IMR-90 (cell line): ENCODE data around the gene E2F8. TPM values are rescaled to one million over a fixed set of nuclear protein-coding genes. Genes with fewer than 3 reads are reported as not detected.

ENCODE experiments used
- ATAC-seq: fragments of 200-7000 bp; cut with Tn5 transposase; 2 replicates; pipeline ENCODE4 v1.9.1; 2020; ENCODE audit warnings: low read depth, mild to moderate bottlenecking, moderate library complexity
- BruUV-seq: library from RNA; stranded (reverse); fragments of 400-500 nt; replicated peaks from 2 replicates; lab custom pipeline; 2021; lab: Mats Ljungman, UMichigan
- CTCF ChIA-PET: fragments of 300-600 bp; formaldehyde crosslinking; extraction: SDS; loops from one replicate; lab custom pipeline; 2021; ENCODE audit warnings: antibody characterized with exemption; lab: Yijun Ruan, JAX
- POLR2A ChIA-PET: fragments of 300-600 bp; sonication (Branson Sonifier 250); formaldehyde crosslinking; loops from one replicate; lab custom pipeline; 2022; ENCODE audit warnings: antibody characterized with exemption; ENCODE audit not compliant: unreplicated experiment; lab: Charles Lee
- DNase-seq: peaks from one replicate; pipeline ENCODE4 v3.0.0; 2013
- H2AFZ ChIP-seq: replicated peaks from 2 replicates; pipeline ENCODE3; 2013; ENCODE audit warnings: low read length, mild to moderate bottlenecking; ENCODE audit not compliant: poor library complexity
- H2AK5ac ChIP-seq: 2 replicates; pipeline ENCODE4 v1.6.1; 2013; ENCODE audit warnings: low read depth, low read length, inconsistent platforms
- H2AK9ac ChIP-seq: replicated peaks from 2 replicates; pipeline ENCODE3; 2013; ENCODE audit warnings: mild to moderate bottlenecking, low read depth, low read length, moderate library complexity; ENCODE audit not compliant: poor library complexity
- H2BK120ac ChIP-seq: 2 replicates; pipeline ENCODE4 v1.6.1; 2013; ENCODE audit warnings: low read depth, low read length, inconsistent platforms
- H2BK15ac ChIP-seq: 3 replicates; pipeline ENCODE4 v1.6.1; 2013; ENCODE audit warnings: low read depth, low read length, inconsistent platforms
- H2BK20ac ChIP-seq: 2 replicates; pipeline ENCODE4 v1.6.1; 2013; ENCODE audit warnings: low read depth, mild to moderate bottlenecking, inconsistent platforms, low read length, moderate library complexity
- H2BK5ac ChIP-seq: 2 replicates; pipeline ENCODE4 v1.6.1; 2013; ENCODE audit warnings: mild to moderate bottlenecking, low read depth, low read length, inconsistent platforms; ENCODE audit not compliant: poor library complexity, severe bottlenecking
- H3K14ac ChIP-seq: replicated peaks from 2 replicates; pipeline ENCODE4 v1.6.1; 2013; ENCODE audit warnings: low read depth, low read length, inconsistent platforms
- H3K18ac ChIP-seq: 2 replicates; pipeline ENCODE4 v1.6.1; 2013; ENCODE audit warnings: low read depth, low read length, control low read depth
- H3K23ac ChIP-seq: 2 replicates; pipeline ENCODE4 v1.6.1; 2013; ENCODE audit warnings: low read depth, low read length, inconsistent platforms
- H3K27ac ChIP-seq: 2 replicates; pipeline ENCODE4 v1.5.1; 2013; ENCODE audit warnings: mild to moderate bottlenecking, control low read depth, low read length; ENCODE audit not compliant: insufficient read depth
- H3K27me3 ChIP-seq: 2 replicates; pipeline ENCODE4 v1.6.1; 2013; ENCODE audit warnings: low read length; ENCODE audit not compliant: control insufficient read depth, insufficient read depth
- H3K36me3 ChIP-seq: 2 replicates; pipeline ENCODE4 v1.6.1; 2013; ENCODE audit warnings: low read length, mixed read lengths; ENCODE audit not compliant: control insufficient read depth, insufficient read depth
- H3K4ac ChIP-seq: 2 replicates; pipeline ENCODE4 v1.6.1; 2013; ENCODE audit warnings: low read depth, low read length, inconsistent platforms
- H3K4me1 ChIP-seq: 2 replicates; pipeline ENCODE4 v1.6.1; 2013; ENCODE audit warnings: low read length, mixed read lengths; ENCODE audit not compliant: control insufficient read depth, insufficient read depth
- H3K4me2 ChIP-seq: 2 replicates; pipeline ENCODE4 v1.6.1; 2013; ENCODE audit warnings: low read depth, mild to moderate bottlenecking, control low read depth, low read length, moderate library complexity
- H3K4me3 ChIP-seq: 2 replicates; pipeline ENCODE4 v1.5.1; 2013; ENCODE audit warnings: low read depth, mild to moderate bottlenecking, control low read depth, low read length, moderate library complexity; ENCODE audit not compliant: insufficient read depth
- H3K56ac ChIP-seq: 2 replicates; pipeline ENCODE4 v1.6.1; 2013; ENCODE audit warnings: low read length, inconsistent platforms; ENCODE audit not compliant: insufficient read depth; ENCODE audit errors: extremely low read depth
- H3K79me1 ChIP-seq, 2 experiments: 2 replicates each; pipeline ENCODE4 v1.6.1; 2013; ENCODE audit warnings: low read length in 2 of 2, inconsistent platforms in 1 of 2, low read depth in 1 of 2
- H3K9ac ChIP-seq: 2 replicates; pipeline ENCODE4 v1.6.1; 2013; ENCODE audit warnings: low read depth, low read length, control low read depth
- H3K9me1 ChIP-seq: 2 replicates; pipeline ENCODE4 v1.6.1; 2013; ENCODE audit warnings: low read length, inconsistent platforms; ENCODE audit not compliant: insufficient read depth
- H3K9me3 ChIP-seq: 2 replicates; pipeline ENCODE4 v1.6.1; 2013; ENCODE audit warnings: low read length; ENCODE audit not compliant: control insufficient read depth, insufficient read depth
- H4K20me1 ChIP-seq: 2 replicates; pipeline ENCODE4 v1.6.1; 2013; ENCODE audit warnings: low read length, inconsistent platforms; ENCODE audit not compliant: insufficient read depth
- H4K5ac ChIP-seq: 2 replicates; pipeline ENCODE4 v1.6.1; 2013; ENCODE audit warnings: mild to moderate bottlenecking, low read depth, low read length, control low read depth
- H4K8ac ChIP-seq, 2 experiments: 2 replicates each; pipeline ENCODE4 v1.6.1; 2013; ENCODE audit warnings: low read depth in 2 of 2, low read length in 2 of 2, control low read depth in 1 of 2, inconsistent platforms in 1 of 2
- H4K91ac ChIP-seq: 2 replicates; pipeline ENCODE4 v1.6.1; 2013; ENCODE audit warnings: low read depth, low read length, inconsistent platforms; ENCODE audit not compliant: insufficient read depth
- BHLHE40 ChIP-seq: fragments of 150-350 bp; IDR thresholded peaks from 2 replicates; pipeline ENCODE4 v1.6.1; 2016; ENCODE audit warnings: mild to moderate bottlenecking, low read depth, low read length
- CEBPB ChIP-seq: IDR thresholded peaks from 2 replicates; pipeline ENCODE4 v1.6.1; 2012; ENCODE audit warnings: low read depth, low read length, improper control_type of control experiment
- MAFK ChIP-seq: IDR thresholded peaks from 2 replicates; pipeline ENCODE4 v1.6.1; 2012; ENCODE audit warnings: low read depth, low read length, improper control_type of control experiment
- RFX5 ChIP-seq: IDR thresholded peaks from 2 replicates; pipeline ENCODE4 v1.8.0; 2012; ENCODE audit warnings: low read depth, mild to moderate bottlenecking, low read length, moderate library complexity
- SMC3 ChIP-seq: fragments of 150-350 bp; IDR thresholded peaks from 2 replicates; pipeline ENCODE4 v1.6.1; 2016; ENCODE audit warnings: low read depth, mild to moderate bottlenecking, antibody characterized with exemption, low read length, moderate library complexity
- dilution Hi-C: fragments of 300-500 bp; cut with HindIII; formaldehyde crosslinking; loops from one replicate; pipeline ENCODE4 v1.14.3; 2018; ENCODE audit warnings: low sequenced_read_pairs; ENCODE audit not compliant: unreplicated experiment
- in situ Hi-C: fragments of 300-500 bp; cut with MboI; formaldehyde crosslinking; loops from 3 replicates; pipeline ENCODE4 v1.14.3; 2019; ENCODE audit warnings: low sequenced_read_pairs, inconsistent platforms, mixed read lengths
- intact Hi-C: fragments of 100-400 bp; cut with micrococcal nuclease; formaldehyde crosslinking; loops from 2 replicates; pipeline ENCODE4 v1.10.0; 2022
- polyA plus RNA-seq, 3 experiments: library from polyadenylated mRNA; depleted of rRNA; stranded (reverse); fragments of >200 nt; gene quantifications; 2 replicates each; pipeline ENCODE4 v1.2.3, GENCODE V29; 2012; ENCODE audit warnings: low replicate concordance in 1 of 3
- total RNA-seq: library from RNA; depleted of rRNA; stranded (reverse); fragments of >200 nt; gene quantifications from 2 replicates; pipeline ENCODE4 v1.2.3, GENCODE V29; 2012
- TF ChIP-seq, protein P1 (sequence below): fragments of 150-350 bp; IDR thresholded peaks from 2 replicates; pipeline ENCODE4 v1.6.1; 2017; ENCODE audit warnings: mild to moderate bottlenecking, antibody characterized with exemption, low read length, low read depth

The E2F8 gene
- total and polyA plus RNA-seq, 2 of the 4 experiments (the other 2 are of a cell fraction): 1.1 to 2.3 TPM

DNA sequence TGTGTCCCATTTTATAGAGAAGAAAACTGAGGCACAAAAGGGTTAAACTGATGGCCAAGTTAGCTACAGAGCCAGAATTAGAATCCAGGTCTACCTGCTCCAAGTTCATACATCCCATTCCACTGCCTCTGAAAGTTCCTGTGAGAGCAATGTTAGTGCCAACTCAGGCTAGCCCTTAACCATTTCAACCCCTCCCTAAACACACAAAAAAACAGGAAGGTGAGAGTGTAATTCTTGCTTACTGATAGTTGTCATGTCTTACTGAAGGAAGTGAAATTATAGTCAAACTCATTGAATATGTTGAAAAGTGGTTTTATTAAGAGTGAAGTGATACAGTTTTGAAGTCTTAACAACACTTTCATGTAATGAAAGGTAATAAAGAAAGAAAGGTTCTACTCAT is 2.9 kb upstream of the E2F8 start:
- Histone ChIP-seq H3K14ac (no peak overlapping the region), H4K8ac (no peak overlapping the region), H3K4me1 (no peaks in the 10 kb centered on the region), H4K91ac (no peak overlapping the region), H3K27me3 (peaks cover 30% of the 10 kb centered on the region), H3K79me1 (peaks cover 0 to 5% of the 10 kb centered on the region in 2 experiments; a peak in 1 of 4 replicates), H3K23ac (no peak overlapping the region), H3K4me3 (no peak overlapping the region), H3K18ac (no peak overlapping the region), H4K20me1 (no peaks in the 10 kb centered on the region), H3K9me3 (no peaks in the 10 kb centered on the region), H3K56ac (no peak overlapping the region), H3K36me3 (no peaks in the 10 kb centered on the region), H4K5ac (no peak overlapping the region), H3K4ac (no peak overlapping the region), H2AK5ac (no peak overlapping the region), H3K27ac (no peak overlapping the region), H2AFZ (no peak overlapping the region), H2BK15ac (no peak overlapping the region), H2AK9ac (no peak overlapping the region), H3K9ac (no peak overlapping the region), H3K4me2 (no peak overlapping the region), H2BK5ac (no peak overlapping the region), H3K9me1 (no peaks in the 10 kb centered on the region; the same call in 1 of the 2 replicates), H2BK120ac (no peak overlapping the region), H2BK20ac (no peak overlapping the region)
- dilution Hi-C loops (no loop called here), intact Hi-C loops (loop anchor here (5.0 kb wide), 2 partner anchors 126 to 166 kb away; partner anchors contain the start of gene ZDHHC13), in situ Hi-C loops (no loop called here)
- POLR2A ChIA-PET: no interaction called here
- no TSS peak for BruUV-seq
- no peak for TF ChIP-seq MAFK
- no peak for TF ChIP-seq SMC3
- no peak for TF ChIP-seq BHLHE40
- TF ChIP-seq RFX5: no peak
- TF ChIP-seq, protein P1, sequence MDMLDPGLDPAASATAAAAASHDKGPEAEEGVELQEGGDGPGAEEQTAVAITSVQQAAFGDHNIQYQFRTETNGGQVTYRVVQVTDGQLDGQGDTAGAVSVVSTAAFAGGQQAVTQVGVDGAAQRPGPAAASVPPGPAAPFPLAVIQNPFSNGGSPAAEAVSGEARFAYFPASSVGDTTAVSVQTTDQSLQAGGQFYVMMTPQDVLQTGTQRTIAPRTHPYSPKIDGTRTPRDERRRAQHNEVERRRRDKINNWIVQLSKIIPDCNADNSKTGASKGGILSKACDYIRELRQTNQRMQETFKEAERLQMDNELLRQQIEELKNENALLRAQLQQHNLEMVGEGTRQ: no peak
- no peak for TF ChIP-seq CEBPB
- DNase-seq (no peak), ATAC-seq (no peak)
- CTCF ChIA-PET: interaction anchor here (0.6 to 1.4 kb wide), 4 partner anchors 10 to 767 kb away, joined by 3 to 7 read pairs (median 4); no protein-coding TSS in a partner anchor
